ENCODE data around the gene GNG4.

The GNG4 gene

GRCh38 chr1:235566084-235566483 lies 83.5 kb downstream of the GNG4 start:
- H3K79me2 ChIP-seq (ENCODE audit: control insufficient read depth, insufficient read depth, low read length, poor library complexity): no peaks in the 10 kb centered on the region
- no peak overlapping the region for H3K27ac ChIP-seq (ENCODE audit: low read depth, low read length)
- H3K14ac ChIP-seq (ENCODE audit: low read length): no peak overlapping the region
- no peak overlapping the region for H2BK120ac ChIP-seq (ENCODE audit: insufficient read depth, low read length, poor library complexity)
- no peak overlapping the region for H2AK5ac ChIP-seq (ENCODE audit: low read length)
- no peak overlapping the region for H3K4ac ChIP-seq (ENCODE audit: low read depth, low read length)
- no peak overlapping the region for H3K23ac ChIP-seq (ENCODE audit: low read length)
- H3K79me1 ChIP-seq (ENCODE audit: low read length): no peaks in the 10 kb centered on the region
- H3K27me3 ChIP-seq (ENCODE audit: insufficient read depth, low read length): no peaks in the 10 kb centered on the region
- H3K4me2 ChIP-seq (ENCODE audit: low read length): no peak overlapping the region
- no CpG with 5 or more reads among the region's 8 CpGs for WGBS (ENCODE audit: extremely low coverage, insufficient coverage, insufficient read length)
- DNase-seq: no peak
- no peaks in the 10 kb centered on the region for H3K4me1 ChIP-seq (ENCODE audit: control insufficient read depth in 1 of 2, insufficient read depth in 2 of 2, low read length in 2 of 2)
- no peak overlapping the region for H3K18ac ChIP-seq (ENCODE audit: low read length)
- H2BK12ac ChIP-seq (ENCODE audit: low read length): no peak overlapping the region
- H3K9ac ChIP-seq (ENCODE audit: low read length): no peak overlapping the region
- H4K12ac ChIP-seq (ENCODE audit: low read depth, low read length): no peak overlapping the region
- H3K9me3 ChIP-seq (ENCODE audit: insufficient read depth, low read depth, low read length): no peaks in the 10 kb centered on the region
- no peak overlapping the region for H3K4me3 ChIP-seq (ENCODE audit: low read depth, low read length)
- H4K91ac ChIP-seq (ENCODE audit: low read depth, low read length): no peak overlapping the region
- no peak overlapping the region for H2AFZ ChIP-seq (ENCODE audit: insufficient read depth, low read length, poor library complexity)
- no peak overlapping the region for H4K8ac ChIP-seq (ENCODE audit: low read depth, low read length)
- H2BK5ac ChIP-seq (ENCODE audit: low read depth, low read length, poor library complexity): no peak overlapping the region
- H3K36me3 ChIP-seq (ENCODE audit: control insufficient read depth in 1 of 2, insufficient read depth in 2 of 2, low read length in 2 of 2): no peaks in the 10 kb centered on the region

DNA sequence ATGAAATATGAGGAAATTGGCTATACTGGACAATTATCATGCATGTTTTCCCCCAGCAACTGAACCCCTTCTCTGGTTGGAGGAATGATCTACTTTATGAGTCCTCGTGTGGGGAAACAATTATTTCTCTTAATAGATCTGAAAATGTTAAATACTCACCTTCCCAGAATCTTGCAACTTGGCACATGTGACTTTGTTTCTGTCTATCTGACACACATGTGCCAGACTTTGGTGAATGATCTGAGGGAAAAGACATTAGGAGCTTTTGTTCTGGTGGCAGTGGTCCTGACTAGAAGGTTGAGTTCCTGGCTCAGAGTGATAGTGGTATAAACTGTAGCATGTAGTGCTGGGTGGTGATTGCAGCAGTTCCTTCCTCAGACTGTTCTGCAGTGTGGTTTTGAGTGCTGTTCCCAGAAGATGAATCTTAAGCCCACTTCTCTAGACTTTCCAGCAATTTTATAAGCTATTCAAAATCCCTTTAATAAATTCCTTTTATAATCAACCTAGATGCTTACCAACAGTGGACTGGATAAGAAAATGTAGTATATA lies 86.0 kb downstream of the GNG4 start:
- Histone ChIP-seq H2BK120ac (ENCODE audit: insufficient read depth, low read length, poor library complexity) (no peak overlapping the region), H3K4me1 (ENCODE audit: control insufficient read depth in 1 of 2, insufficient read depth in 2 of 2, low read length in 2 of 2) (no peaks in the 10 kb centered on the region), H3K9ac (ENCODE audit: low read length) (no peak overlapping the region), H3K36me3 (ENCODE audit: control insufficient read depth in 1 of 2, insufficient read depth in 2 of 2, low read length in 2 of 2) (no peaks in the 10 kb centered on the region), H4K12ac (ENCODE audit: low read depth, low read length) (no peak overlapping the region), H2BK12ac (ENCODE audit: low read length) (no peak overlapping the region), H3K14ac (ENCODE audit: low read length) (no peak overlapping the region), H3K18ac (ENCODE audit: low read length) (no peak overlapping the region), H3K23ac (ENCODE audit: low read length) (no peak overlapping the region), H3K27me3 (ENCODE audit: insufficient read depth, low read length) (no peaks in the 10 kb centered on the region), H2AFZ (ENCODE audit: insufficient read depth, low read length, poor library complexity) (no peak overlapping the region), H4K91ac (ENCODE audit: low read depth, low read length) (no peak overlapping the region), H3K9me3 (ENCODE audit: insufficient read depth, low read depth, low read length) (no peaks in the 10 kb centered on the region), H3K4me3 (ENCODE audit: low read depth, low read length) (no peak overlapping the region), H3K27ac (ENCODE audit: low read depth, low read length) (no peak overlapping the region), H3K4ac (ENCODE audit: low read depth, low read length) (no peak overlapping the region), H4K8ac (ENCODE audit: low read depth, low read length) (no peak overlapping the region), H3K79me1 (ENCODE audit: low read length) (no peaks in the 10 kb centered on the region), H3K79me2 (ENCODE audit: control insufficient read depth, insufficient read depth, low read length, poor library complexity) (no peaks in the 10 kb centered on the region), H2AK5ac (ENCODE audit: low read length) (no peak overlapping the region), H2BK5ac (ENCODE audit: low read depth, low read length, poor library complexity) (no peak overlapping the region), H3K4me2 (ENCODE audit: low read length) (no peak overlapping the region)
- DNase-seq: no peak
- WGBS (ENCODE audit: extremely low coverage, insufficient coverage, insufficient read length): no CpG with 5 or more reads among the region's 1 CpG

GRCh38 chr1:235562589-235562988 lies 87.0 kb downstream of the GNG4 start:
- H4K8ac ChIP-seq (ENCODE audit: low read depth, low read length): no peak overlapping the region
- no peak overlapping the region for H3K9ac ChIP-seq (ENCODE audit: low read length)
- H2BK5ac ChIP-seq (ENCODE audit: low read depth, low read length, poor library complexity): no peak overlapping the region
- no peak overlapping the region for H3K14ac ChIP-seq (ENCODE audit: low read length)
- H2BK12ac ChIP-seq (ENCODE audit: low read length): no peak overlapping the region
- no peaks in the 10 kb centered on the region for H3K79me2 ChIP-seq (ENCODE audit: control insufficient read depth, insufficient read depth, low read length, poor library complexity)
- DNase-seq: no peak
- H4K12ac ChIP-seq (ENCODE audit: low read depth, low read length): no peak overlapping the region
- H3K4ac ChIP-seq (ENCODE audit: low read depth, low read length): no peak overlapping the region
- no peak overlapping the region for H3K4me3 ChIP-seq (ENCODE audit: low read depth, low read length)
- H3K18ac ChIP-seq (ENCODE audit: low read length): no peak overlapping the region
- H3K36me3 ChIP-seq (ENCODE audit: control insufficient read depth in 1 of 2, insufficient read depth in 2 of 2, low read length in 2 of 2): no peaks in the 10 kb centered on the region
- H3K4me1 ChIP-seq (ENCODE audit: control insufficient read depth in 1 of 2, insufficient read depth in 2 of 2, low read length in 2 of 2): no peaks in the 10 kb centered on the region
- H3K4me2 ChIP-seq (ENCODE audit: low read length): no peak overlapping the region
- H3K27ac ChIP-seq (ENCODE audit: low read depth, low read length): no peak overlapping the region
- H2AFZ ChIP-seq (ENCODE audit: insufficient read depth, low read length, poor library complexity): no peak overlapping the region
- H3K27me3 ChIP-seq (ENCODE audit: insufficient read depth, low read length): no peaks in the 10 kb centered on the region
- H2BK120ac ChIP-seq (ENCODE audit: insufficient read depth, low read length, poor library complexity): no peak overlapping the region
- H2AK5ac ChIP-seq (ENCODE audit: low read length): no peak overlapping the region
- no peaks in the 10 kb centered on the region for H3K9me3 ChIP-seq (ENCODE audit: insufficient read depth, low read depth, low read length)
- no peak overlapping the region for H3K23ac ChIP-seq (ENCODE audit: low read length)
- no peak overlapping the region for H4K91ac ChIP-seq (ENCODE audit: low read depth, low read length)
- no peaks in the 10 kb centered on the region for H3K79me1 ChIP-seq (ENCODE audit: low read length)

DNA sequence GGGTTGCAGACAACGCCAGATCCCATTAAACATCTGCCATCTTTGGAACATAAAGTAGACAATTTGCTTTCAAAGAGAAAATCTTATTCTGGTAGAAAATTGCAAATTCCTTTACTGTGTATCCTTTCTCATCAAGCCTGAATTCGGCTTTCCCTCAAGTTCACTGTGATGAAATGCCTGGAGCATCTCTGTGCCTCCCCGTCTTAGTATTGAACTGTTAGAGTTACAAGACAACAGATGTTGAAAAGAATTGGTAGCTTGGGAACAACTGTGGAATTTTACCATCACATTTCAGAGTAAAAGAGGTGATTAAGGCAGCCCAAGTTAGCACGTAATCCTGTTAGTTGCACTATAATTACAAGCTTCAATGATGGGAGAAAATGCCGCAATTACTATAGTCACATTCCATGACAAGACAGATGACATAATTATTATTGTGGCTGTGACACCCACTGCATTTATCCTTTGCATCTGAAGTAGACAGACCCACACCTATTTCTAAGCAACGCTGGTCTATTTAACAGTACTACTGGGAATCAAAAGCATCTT lies 90.9 kb downstream of the GNG4 start:
- Histone ChIP-seq H3K4me3 (ENCODE audit: low read depth, low read length) (no peak overlapping the region), H2BK120ac (ENCODE audit: insufficient read depth, low read length, poor library complexity) (no peak overlapping the region), H4K91ac (ENCODE audit: low read depth, low read length) (no peak overlapping the region), H3K4me1 (ENCODE audit: control insufficient read depth in 1 of 2, insufficient read depth in 2 of 2, low read length in 2 of 2) (no peaks in the 10 kb centered on the region), H3K79me2 (ENCODE audit: control insufficient read depth, insufficient read depth, low read length, poor library complexity) (no peaks in the 10 kb centered on the region), H2AK5ac (ENCODE audit: low read length) (no peak overlapping the region), H2AFZ (ENCODE audit: insufficient read depth, low read length, poor library complexity) (no peak overlapping the region), H3K27me3 (ENCODE audit: insufficient read depth, low read length) (no peaks in the 10 kb centered on the region), H3K23ac (ENCODE audit: low read length) (no peak overlapping the region), H4K8ac (ENCODE audit: low read depth, low read length) (no peak overlapping the region), H3K27ac (ENCODE audit: low read depth, low read length) (no peak overlapping the region), H3K9me3 (ENCODE audit: insufficient read depth, low read depth, low read length) (no peaks in the 10 kb centered on the region), H3K18ac (ENCODE audit: low read length) (no peak overlapping the region), H2BK12ac (ENCODE audit: low read length) (no peak overlapping the region), H3K9ac (ENCODE audit: low read length) (no peak overlapping the region), H3K4ac (ENCODE audit: low read depth, low read length) (no peak overlapping the region), H3K14ac (ENCODE audit: low read length) (no peak overlapping the region), H3K36me3 (ENCODE audit: control insufficient read depth in 1 of 2, insufficient read depth in 2 of 2, low read length in 2 of 2) (no peaks in the 10 kb centered on the region), H4K12ac (ENCODE audit: low read depth, low read length) (no peak overlapping the region), H3K79me1 (ENCODE audit: low read length) (no peaks in the 10 kb centered on the region), H3K4me2 (ENCODE audit: low read length) (no peak overlapping the region), H2BK5ac (ENCODE audit: low read depth, low read length, poor library complexity) (no peak overlapping the region)
- DNase-seq: no peak
- no CpG with 5 or more reads among the region's 6 CpGs for WGBS (ENCODE audit: extremely low coverage, insufficient coverage, insufficient read length)
